ENCODE results near the gene CCNO.

DNA sequence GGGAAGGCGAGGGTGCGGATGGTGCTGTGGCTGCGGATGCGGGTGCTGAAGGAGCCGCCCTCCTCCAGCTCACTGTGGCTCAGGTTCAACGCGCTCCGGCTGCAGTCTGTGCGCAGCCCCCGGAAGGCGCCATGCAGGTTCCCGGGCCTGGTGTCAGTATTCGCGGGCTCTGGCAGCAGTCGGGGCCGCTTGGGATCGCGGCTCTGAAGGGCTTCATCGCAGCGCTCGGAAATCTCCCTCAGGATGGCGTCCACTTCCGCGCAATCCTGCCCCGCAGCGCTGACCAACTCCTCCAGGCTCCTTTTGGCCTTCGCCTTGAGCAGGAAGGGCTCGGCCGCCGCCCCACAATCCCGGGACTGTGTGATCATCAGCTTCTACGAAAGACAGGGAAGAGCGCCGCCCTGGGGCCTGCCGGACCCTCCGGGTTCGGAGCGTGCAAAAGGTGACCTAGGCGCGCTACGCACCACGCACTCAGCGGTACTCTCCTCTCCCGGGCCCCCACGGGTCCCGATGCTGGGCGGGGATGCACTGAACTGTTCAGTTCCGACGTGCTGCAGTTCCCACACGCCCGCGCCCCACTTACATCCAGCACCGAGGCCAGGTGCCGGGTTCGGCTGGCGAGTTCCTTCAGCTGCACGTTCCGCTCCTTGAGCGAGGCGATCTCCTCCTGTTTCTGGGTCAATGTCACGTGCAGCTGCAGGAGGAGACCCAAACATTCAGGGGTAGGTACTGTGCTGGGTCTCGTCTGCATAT, 12.8 kb downstream of the CCNO start:
- TF ChIP-seq, protein P1, sequence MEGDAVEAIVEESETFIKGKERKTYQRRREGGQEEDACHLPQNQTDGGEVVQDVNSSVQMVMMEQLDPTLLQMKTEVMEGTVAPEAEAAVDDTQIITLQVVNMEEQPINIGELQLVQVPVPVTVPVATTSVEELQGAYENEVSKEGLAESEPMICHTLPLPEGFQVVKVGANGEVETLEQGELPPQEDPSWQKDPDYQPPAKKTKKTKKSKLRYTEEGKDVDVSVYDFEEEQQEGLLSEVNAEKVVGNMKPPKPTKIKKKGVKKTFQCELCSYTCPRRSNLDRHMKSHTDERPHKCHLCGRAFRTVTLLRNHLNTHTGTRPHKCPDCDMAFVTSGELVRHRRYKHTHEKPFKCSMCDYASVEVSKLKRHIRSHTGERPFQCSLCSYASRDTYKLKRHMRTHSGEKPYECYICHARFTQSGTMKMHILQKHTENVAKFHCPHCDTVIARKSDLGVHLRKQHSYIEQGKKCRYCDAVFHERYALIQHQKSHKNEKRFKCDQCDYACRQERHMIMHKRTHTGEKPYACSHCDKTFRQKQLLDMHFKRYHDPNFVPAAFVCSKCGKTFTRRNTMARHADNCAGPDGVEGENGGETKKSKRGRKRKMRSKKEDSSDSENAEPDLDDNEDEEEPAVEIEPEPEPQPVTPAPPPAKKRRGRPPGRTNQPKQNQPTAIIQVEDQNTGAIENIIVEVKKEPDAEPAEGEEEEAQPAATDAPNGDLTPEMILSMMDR (IDR thresholded peaks at IDR 0.05) = no peak
- TF ChIP-seq POLR2A (IDR thresholded peaks at IDR 0.05) = no peak
